ELF-1 (cell line): Measurements from ENCODE around the gene TSPAN9.

ENCODE experiments used
- DNase-seq: peaks from one replicate; pipeline ENCODE4 v3.0.0-alpha.2; 2016; ENCODE audit warnings: low read depth, low spot score

TSPAN9 gene

DNA sequence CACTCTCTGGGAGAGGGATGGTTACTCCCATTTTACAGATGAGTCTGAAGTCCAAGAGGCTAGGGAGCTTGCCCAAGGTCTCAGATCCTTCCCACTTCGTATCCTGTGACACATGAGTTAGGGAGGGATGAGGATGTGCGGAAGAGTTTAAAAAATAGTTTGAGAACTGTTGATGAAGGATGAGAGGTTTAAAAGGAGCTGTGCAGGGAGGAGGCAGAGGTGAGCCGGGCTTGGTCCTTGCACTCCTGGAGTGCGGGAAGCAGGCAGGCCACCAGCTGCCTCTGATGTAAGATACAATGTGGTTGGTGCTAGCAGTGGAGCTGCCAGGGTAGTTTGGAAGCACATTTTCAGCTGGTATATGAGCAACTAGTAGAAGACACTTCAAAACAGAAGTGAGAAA is 46.5 kb downstream of the TSPAN9 start:
- no peak for DNase-seq

DNA sequence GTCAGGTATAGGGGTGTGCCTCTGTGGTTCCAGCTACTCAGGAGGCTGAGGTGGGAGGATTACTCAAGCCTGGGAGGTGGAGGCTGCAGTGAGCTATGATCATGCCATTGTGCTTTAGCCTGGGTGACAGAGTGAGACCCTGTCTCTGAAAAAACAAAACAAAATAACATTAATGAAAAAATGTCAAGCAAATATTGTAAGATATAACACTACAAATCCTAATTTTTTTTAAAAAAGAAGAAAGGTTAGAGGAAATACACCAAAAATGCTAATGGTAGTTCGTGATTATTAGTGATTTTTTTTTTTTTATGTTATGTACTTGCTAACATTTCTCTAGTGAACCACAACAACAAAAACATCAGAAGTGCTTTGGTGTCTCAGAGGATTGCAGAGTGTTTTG is 47.7 kb downstream of the TSPAN9 start:
- no peak for DNase-seq

DNA sequence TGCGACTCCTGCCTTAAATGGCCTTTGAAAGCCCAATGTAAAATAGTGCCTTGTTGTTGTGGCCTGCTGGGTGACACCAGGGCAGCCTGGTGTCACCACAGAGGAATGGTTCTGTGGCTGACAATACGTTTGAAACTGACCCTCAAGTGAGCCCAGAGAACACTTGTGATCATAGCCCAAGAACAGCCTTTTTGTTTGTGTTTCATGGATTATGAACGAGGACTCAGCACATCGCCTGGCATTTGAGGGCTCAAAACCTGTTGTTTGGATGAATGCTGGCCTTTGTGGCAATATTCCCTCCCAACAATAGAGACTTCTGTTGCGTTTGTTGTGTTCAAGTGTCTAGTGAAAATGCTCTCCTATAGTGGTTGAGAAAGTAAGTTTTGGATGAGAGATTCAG is 48.5 kb downstream of the TSPAN9 start:
- no peak for DNase-seq

DNA sequence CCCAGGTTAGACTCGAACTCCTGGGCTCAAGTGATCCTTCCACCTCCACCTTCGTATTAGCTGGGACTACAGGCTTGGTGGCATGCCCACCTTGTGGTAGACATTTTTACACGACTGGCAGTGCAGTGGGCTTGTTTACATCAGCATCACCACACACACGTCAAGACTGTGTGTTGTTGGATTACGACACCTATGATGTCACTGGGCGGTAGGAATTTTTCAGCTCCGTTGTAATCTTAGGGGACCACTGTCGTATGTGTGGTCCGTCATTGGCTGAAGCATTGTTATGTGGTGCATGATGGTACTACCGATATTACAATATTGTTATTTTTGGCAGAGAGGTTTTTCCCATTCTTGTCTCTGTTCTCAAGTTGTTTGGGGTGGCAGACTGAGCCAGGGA is 50.7 kb downstream of the TSPAN9 start:
- DNase-seq: no peak

DNA sequence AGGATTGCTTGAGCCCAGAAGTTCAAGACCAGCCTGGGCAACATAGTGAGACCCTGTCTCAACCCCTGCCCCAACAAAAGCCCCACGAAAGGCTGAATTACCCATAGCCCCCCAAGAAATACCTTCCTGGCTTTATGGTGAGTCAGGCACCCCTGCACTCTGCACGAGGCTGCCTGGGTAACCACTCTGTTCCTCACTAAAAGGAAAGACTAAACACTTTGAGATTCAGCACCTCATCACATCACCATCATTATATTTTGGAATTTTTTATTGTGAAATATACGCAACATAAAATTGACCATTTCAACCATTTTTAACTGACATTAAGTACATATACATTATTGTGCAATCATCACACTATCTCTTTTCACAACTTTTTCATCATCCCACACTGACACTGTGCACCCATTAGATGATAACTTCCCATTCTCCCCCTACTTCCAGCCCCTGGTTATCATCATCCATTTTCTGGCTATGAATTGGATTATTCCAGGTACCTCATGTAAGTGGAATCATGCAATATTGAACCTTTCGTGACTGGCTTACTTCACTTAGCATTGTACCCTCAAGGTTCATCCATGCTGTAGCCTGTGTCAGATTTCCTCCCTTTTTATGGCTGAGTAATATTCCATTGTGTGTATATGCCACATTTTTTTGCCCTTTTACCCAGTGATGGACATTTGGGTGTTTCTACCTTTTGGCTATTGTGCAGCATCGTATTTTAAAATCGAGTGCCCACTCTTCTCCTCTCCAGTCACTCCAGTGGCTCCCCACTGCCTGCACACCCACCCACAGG is 51.5 kb downstream of the TSPAN9 start:
- no peak for DNase-seq

DNA sequence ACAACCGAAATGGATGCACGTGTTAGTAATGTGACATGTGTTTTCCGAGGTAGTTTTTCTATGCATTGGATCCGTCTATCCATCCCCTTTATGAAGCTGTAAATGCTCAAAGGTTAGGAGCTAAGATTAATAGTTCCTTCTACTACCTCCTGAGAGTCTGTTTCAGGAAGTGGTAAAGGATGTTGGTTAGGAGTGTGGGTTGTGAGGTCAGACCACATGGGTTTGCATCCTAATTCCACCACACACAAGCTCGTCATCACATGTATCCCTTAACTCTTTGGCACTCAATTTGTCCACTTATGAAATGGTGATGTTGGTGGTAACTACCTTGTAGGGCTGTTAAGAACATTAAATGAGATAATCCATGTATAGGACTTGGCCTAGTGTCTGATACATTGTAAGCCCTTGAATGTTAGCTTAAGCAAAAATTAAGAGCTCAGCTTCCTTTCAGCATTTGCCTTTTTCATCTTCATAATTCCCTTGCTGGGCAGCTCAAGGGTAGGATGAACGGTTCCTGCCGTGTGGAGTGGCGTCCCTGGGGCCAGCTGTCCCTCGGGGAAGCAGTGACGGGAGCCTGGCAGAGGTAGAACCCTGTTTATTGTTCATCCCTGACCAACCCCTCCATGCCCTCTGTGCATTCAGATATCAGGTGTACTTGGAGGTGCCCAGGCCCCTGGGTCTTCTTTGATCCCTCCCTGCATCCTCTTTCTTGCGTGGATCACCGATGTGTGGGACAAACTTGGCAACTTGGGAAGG is 52.3 kb downstream of the TSPAN9 start:
- DNase-seq: no peak

DNA sequence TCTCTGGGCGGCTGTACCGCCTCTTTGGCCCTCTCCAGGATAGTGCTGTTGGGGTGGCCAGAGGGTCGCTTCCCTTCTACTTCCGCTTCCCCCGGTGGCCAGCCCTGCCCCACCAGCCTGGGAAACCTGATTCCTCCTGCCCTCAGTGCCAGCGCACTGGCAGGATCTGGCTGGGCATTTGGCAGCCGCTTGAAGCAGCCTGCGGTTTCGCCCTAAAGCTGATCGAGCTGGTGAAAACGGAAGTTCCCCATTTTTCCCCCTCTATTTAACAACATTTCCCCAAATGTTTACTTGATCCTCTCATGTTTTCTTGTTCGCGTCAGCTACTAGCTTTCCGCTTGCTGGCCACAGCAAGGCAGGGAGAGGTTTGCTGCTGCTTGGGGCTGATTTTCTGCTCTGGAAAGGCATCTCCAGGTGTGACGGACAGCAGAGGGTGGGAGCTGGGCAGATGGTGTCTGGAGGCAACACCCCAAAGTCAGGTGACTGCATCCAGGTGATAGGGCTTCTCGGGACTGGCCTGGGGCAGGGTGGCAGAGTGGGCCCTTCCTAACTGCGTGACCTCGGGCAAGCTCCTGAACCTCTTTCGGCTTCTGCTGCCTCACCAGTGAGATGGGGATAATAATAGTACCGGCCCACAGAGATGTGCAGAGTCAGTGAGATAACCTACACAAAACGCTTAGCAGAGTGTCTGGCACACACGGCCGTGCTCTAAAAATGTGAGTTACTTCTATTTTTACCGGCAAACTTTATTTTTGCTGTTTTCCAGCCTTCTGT is 53.1 kb downstream of the TSPAN9 start:
- DNase-seq: no peak

DNA sequence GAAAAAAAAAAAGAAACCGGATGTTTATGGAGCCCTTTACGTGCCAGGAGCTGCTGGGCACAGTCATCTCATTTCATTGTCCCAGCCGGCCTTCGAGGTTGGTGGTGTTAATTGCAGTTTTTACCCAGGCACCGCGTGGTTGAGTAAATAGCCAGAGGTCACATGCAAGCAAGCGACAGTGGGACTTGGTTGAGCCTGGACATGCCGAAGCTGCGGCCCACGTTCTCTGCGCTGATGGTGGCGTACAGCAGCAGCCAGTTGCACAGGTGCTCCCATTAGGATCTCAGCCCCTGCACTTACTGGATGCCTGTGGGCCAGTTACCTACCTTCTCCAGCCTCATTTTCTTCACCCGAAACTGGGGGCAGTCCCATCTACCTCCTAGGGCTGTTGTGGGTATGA is 54.0 kb downstream of the TSPAN9 start:
- DNase-seq: no peak

DNA sequence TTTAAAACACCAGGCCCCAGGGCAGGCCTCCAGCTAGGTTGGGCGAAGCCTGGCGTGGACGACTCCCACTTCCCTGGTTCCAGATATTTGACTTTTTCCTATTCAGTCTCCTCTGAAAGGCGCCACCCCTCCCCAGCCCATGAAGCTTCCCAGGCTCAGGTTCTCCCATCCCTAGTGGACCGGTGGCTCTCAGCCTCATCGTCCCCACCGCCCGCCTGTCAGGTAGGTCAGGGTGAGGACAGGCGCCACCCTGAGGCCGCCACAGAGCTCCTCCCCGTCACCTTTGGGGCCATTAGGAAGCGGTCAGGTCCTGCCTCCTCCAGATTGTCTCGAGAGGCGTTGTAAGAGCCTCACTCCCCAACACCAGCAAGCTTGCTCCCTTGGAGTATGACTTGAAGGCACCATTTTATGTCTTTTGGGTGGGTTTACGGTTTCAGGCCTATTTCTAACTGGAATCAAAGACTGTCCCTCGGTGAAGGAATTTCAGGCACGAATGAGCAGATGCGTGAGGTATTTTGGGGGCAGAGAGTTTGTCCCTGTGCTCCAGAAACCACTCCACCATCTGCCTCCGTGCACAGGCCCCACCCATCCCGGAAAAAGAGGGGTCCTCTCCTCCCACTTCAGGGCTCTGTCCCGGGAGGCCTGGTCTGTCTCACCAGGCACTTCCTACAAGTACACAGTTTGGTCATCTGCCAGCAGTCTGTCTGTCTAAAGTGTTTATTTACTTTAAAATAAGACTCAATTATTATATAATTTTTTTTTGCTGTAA is 55.6 kb downstream of the TSPAN9 start:
- peak; percentile 71 for DNase-seq

DNA sequence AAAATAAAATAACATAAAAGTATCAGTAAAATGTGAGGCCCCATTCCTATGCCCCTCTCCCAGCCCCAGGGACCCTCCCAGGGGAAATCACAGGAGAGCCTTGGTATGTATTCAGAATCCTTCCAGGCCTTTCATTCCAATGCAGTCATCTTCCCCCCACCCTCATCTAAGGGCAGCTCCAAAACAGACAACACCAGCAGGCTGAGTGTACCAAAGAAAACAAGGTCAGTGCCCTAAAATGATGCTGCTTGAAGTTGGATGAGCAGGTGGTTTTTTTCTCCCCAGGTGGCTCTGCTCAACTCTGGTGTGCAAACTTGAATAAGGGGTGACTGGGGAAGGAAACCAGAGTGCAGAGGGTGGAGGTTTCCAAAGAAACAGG is 56.2 kb downstream of the TSPAN9 start:
- DNase-seq: no peak

DNA sequence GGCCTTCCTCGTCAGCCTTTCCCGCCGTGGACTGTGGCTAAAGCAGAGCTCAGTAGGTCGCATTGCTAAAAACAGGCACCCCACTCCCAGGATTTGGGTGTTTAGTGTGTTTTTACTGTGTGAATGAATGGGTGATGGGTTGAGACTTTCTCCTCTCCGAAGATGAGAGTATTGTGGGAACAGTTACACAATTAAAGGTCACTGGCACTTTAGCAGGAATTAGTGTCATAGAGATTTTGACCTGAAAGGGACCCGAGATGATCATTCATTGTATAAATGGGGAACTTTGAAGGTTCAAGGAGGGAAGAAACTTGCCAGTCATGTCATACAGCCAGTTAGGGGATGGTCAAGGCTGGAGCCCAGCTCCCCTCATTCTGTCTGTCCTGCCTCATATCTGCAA is 56.9 kb downstream of the TSPAN9 start:
- DNase-seq: no peak

DNA sequence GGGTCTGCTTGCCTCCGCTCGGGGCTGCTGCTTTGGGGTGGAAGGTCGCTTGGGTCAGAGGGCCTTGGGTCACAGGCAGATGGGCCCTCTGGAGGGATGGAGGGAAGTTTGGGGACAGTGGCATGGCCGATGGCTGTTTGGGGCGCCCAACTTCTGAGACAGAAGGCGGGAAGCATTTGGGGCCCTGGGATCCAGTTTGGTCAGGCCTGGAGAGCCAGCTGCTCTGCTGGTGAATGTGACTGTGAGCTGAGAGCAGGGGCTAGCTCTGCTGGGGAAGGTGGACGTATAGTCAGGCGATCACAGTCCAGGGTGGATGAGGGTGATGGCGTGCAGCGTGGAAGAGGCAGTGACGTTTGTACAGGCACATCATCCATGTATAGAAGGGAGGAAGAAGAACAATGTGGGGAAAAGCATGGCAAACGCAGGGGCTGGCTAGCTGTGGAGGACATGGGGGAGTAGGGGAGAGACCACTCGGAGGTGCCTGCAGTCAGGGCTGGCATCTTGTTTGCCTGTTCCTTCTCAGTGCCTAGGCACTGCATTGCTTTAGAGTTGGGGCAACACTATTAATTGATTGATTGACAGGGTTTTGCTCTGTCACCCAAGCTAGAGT is 57.5 kb downstream of the TSPAN9 start:
- DNase-seq: no peak

DNA sequence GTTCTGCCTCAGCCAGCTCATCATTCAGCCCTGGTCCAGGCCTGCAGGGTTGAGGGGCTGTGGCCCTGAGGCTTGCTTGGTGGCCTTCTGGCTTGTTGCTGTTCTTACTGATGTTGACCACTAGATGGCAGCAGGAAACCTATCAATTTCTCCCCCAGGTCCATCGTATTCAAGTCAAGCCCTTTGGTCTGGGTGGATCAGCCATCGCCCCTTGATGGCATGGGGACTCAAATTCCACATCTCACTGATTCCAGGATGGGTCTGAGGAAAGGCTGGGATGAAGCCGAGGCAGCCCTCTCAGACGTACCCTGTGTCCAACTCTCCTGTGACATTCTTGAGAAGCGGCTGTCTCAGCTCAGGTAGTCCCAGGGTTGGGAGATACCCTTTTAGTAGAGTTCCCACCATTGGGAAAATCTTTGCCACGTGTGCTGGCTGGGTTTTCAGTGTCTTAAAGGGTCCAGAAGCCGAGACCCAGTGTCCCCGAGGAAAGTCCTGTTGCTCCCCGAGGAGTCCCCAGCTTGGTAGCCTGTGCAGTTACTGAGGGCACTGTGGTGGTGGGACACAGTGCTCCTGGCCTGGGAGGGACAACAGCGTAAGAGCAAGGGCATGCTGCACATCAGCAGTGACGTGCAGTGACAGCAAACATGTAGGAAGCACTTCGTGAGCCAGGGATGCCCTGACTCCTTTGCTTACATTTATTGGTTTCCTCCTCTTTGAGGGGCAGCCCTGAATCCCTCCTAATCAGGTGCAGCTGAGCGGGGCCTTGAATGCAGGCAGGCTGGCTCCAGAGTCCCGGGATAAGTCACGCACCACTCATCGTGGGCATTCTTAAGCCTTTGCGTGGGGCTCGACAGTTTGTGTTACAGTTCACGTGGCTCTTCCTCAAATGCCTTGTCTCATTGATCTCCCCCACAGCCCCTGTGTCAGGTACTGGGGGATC is 58.6 kb downstream of the TSPAN9 start:
- DNase-seq: peak; percentile 94

DNA sequence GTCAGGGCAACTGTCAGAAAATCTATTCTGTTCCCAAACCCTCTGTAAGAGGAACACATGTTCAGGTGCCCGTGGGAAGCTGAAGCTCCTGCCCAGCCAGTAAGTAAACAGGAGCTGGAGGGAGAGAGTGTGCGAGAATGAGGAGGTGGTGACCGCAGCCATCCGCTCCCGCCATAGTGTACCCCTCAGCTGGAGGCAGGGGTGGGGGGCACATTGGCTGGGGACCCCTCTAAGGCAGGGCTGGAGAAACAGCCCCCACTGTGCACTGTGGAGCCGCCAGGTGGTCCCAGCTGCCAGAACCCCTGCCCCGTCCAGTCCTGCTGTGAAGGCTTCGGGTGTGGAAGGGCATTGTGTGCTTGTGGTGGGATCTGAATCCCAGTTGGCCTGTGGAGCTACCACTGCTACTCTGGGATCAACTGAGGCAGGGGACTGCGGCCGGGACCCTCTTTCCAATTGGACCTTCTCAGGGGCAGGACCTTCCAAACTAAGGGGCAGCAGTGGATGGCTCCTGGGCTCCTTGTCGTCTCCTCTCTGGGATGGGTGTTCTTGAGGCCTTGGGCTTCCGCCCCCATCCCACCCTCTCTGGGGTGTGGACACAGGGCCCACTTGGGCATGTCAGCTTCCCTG is 59.6 kb downstream of the TSPAN9 start:
- DNase-seq: no peak

DNA sequence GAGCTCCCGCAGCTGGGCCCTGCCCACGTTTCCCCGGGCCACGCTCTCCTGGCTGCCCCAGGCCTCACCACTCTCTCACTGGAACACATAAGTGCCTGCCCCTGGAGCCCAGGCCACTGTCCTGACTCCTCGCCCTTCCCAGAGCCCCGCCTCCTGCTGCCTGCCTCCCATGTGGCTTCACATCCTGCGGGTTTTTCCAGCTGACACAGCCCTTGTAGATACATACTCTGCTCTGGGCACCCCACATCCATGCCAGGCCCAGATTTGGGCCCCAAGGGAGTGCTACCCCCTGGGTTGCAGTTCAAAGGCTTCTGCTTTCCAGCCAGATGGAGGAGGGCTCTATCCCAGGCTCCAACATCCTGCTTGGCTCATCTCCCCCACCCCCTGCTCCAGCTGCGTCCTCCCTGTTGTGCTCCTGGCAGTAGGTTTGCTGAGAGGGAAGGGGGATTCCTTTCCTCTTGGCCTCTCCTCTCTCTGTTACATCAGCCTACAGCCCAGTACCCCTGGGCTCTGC is 60.1 kb downstream of the TSPAN9 start:
- DNase-seq: peak; percentile 59

DNA sequence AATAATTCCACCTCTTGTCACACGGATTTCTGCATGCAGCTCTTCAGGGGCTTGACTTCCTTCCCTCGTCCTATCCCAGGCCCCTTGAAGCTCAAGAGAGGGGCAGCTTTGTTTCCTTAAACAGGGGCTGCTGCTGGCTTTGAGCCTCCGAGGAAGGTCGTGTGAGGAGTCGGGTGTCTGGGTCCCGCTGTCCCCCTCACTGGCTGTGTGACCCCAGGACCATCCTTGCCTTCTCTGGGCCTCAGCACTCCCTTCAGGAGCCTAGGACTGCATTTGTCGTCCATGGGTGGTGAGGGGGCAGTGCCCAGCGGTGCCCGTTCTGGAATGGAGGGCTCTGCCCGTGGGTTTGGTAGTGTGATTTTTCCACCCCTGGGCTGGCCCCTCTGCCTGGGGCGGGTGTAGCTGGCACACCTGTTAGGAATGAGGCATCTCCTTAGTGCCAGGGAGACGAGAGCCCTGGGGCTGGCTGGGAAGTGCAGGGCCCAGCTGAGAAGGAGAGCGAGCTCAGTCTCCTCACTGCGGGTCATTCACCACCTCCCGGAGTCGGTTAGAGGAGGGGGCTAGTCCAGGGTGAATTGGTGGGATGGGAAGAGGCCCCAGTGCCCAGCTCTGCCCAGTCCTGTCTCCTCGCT is 60.8 kb downstream of the TSPAN9 start:
- no peak for DNase-seq

DNA sequence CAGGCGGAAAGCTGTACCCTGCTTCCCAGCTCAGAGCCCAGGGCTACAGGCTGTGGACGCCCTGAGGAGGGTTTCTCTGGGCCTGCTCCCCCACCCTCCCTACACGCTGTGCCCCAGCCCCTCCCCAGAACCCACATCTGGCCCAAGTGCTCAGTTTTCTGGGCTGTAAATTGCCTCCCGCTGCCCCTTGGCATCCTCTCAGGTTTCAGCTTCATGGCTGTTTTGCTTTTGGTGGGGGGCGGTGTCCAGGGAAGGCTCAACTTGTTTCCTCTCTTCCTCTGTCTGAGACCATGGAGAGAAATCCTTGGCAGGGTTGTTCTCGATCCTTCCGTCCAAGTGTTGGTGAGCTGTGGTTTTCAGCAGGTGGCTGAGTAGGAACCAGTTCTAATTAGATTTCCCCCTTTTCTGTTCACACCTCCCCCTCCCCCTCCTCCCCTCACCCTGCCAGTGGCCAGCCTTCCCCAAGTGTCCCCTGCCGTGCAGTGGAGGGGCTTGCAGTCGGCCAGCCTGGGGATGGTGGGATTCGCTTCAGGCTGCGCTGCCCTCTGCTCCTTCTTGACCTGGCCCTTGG is 61.8 kb downstream of the TSPAN9 start:
- no peak for DNase-seq

DNA sequence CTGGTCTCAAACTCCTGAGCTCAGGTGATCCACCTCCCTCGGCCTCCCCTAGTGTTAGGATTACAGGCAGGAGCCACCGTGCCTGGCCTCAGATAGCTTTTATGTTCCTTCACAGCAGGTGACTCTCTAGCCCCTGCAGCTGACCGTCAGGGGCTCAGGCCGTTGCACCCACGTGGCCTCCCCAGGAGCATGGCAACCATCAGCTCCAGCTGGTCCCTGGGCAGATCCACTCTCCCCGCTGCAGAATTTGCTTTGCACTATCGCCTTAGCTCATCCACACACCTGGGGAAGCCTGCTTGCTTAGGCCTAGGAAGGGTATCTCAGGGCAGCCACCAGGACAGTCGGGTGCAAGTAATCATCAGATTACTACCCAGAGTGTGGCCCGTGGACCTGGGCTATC is 62.6 kb downstream of the TSPAN9 start:
- no peak for DNase-seq

DNA sequence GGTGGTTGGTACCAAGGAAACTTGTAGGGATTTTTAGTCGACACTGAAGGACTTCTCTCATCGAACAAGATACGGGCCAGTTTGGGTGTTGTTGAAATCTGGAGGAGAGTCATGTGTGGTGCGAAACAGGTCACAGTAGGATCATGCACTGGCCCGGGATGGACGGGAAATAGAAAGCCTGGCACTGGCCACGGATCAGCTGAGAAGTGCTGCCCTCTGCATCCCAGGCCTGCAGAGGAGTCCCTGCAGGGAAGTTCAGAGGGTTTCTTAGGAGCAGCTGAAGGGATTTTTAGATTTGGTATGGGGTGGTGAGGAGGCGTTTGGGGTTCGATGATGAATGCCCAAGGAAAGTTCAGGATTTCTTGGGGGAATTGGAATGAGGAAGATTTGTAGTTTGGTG is 63.1 kb downstream of the TSPAN9 start:
- DNase-seq: no peak
